ENCODE results near the gene ATMIN. TPM values are rescaled to one million over a fixed set of nuclear protein-coding genes. Genes with fewer than 3 reads are reported as not detected.
A peak's percentile ranks its signal among the peaks of the same experiment; 100 is the strongest.

ATMIN gene
- total RNA-seq, 1 experiment from 2014 or later, result 59.6 TPM

- DNase-seq (ENCODE audit: low spot score), result no peak
- in situ Hi-C loops (cut with HindIII; ENCODE audit: low sequenced_read_pairs), result no loop called here
Observed at GRCh38 chr16:81053761-81054160, 18.1 kb downstream of the ATMIN start.

- peak; percentile 70 for DNase-seq (ENCODE audit: low spot score)
- in situ Hi-C loops (cut with HindIII; ENCODE audit: low sequenced_read_pairs), result no loop called here
Observed at GRCh38 chr16:81060576-81061306, 25.1 kb downstream of the ATMIN start.

- DNase-seq (ENCODE audit: low spot score), result peak; percentile 49
- in situ Hi-C loops (cut with HindIII; ENCODE audit: low sequenced_read_pairs), result no loop called here
Observed at GRCh38 chr16:81061307-81061640, 25.6 kb downstream of the ATMIN start.

- no peak for DNase-seq (ENCODE audit: low spot score)
- in situ Hi-C loops (cut with HindIII; ENCODE audit: low sequenced_read_pairs), result no loop called here
Observed at GRCh38 chr16:81061871-81062608, 26.4 kb downstream of the ATMIN start.

- in situ Hi-C loops (cut with HindIII; ENCODE audit: low sequenced_read_pairs), result no loop called here
- DNase-seq (ENCODE audit: low spot score), result no peak
Observed at GRCh38 chr16:81066681-81067080, 31.0 kb downstream of the ATMIN start.

- in situ Hi-C loops (cut with HindIII; ENCODE audit: low sequenced_read_pairs), result no loop called here
- DNase-seq (ENCODE audit: low spot score), result no peak
Observed at GRCh38 chr16:81067166-81067565, 31.5 kb downstream of the ATMIN start.

GRCh38 chr16:81069063-81069462 is 33.4 kb downstream of the ATMIN start:
- DNase-seq (ENCODE audit: low spot score), result no peak
- in situ Hi-C loops (cut with HindIII; ENCODE audit: low sequenced_read_pairs), result no loop called here

GRCh38 chr16:81070979-81071378 is 35.3 kb downstream of the ATMIN start:
- in situ Hi-C loops (cut with HindIII; ENCODE audit: low sequenced_read_pairs), result no loop called here
- no peak for DNase-seq (ENCODE audit: low spot score)

- DNase-seq (ENCODE audit: low spot score), result no peak
- in situ Hi-C loops (cut with HindIII; ENCODE audit: low sequenced_read_pairs), result no loop called here
Observed at GRCh38 chr16:81071805-81072204, 36.2 kb downstream of the ATMIN start.

- in situ Hi-C loops (cut with HindIII; ENCODE audit: low sequenced_read_pairs), result no loop called here
- no peak for DNase-seq (ENCODE audit: low spot score)
Observed at GRCh38 chr16:81073560-81074330, 38.1 kb downstream of the ATMIN start.

GRCh38 chr16:81076566-81077075 is 41.0 kb downstream of the ATMIN start:
- in situ Hi-C loops (cut with HindIII; ENCODE audit: low sequenced_read_pairs), result no loop called here

GRCh38 chr16:81077076-81077940 is 41.7 kb downstream of the ATMIN start, which contains the start of gene C16orf46:
Gene C16orf46 (minus strand): TSS chr16:81077238. CDS start chr16:81063955, 13,283 bp downstream.
- DNase-seq (ENCODE audit: low spot score), result peak; percentile 98
- in situ Hi-C loops (cut with HindIII; ENCODE audit: low sequenced_read_pairs), result no loop called here

More at GRCh38 chr16:81076566-81077075, 41.0 kb downstream of the ATMIN start:
- peak; percentile 94 for DNase-seq (ENCODE audit: low spot score)

- DNase-seq (ENCODE audit: low spot score), result peak; percentile 15
- in situ Hi-C loops (cut with HindIII; ENCODE audit: low sequenced_read_pairs), result loop anchor here (5.0 kb wide), 1 partner anchor 48 kb away; no protein-coding TSS in a partner anchor
Observed at GRCh38 chr16:81080233-81080632, 44.6 kb downstream of the ATMIN start.

- DNase-seq (ENCODE audit: low spot score), result no peak
- in situ Hi-C loops (cut with HindIII; ENCODE audit: low sequenced_read_pairs), result loop anchor here (5.0 kb wide), 1 partner anchor 49 kb away; no protein-coding TSS in a partner anchor
Observed at GRCh38 chr16:81081014-81081413, 45.4 kb downstream of the ATMIN start.

- in situ Hi-C loops (cut with HindIII; ENCODE audit: low sequenced_read_pairs), result no loop called here
- no peak for DNase-seq (ENCODE audit: low spot score)
Observed at GRCh38 chr16:81088836-81089235, 53.2 kb downstream of the ATMIN start.

GRCh38 chr16:81094771-81095251 is 59.2 kb downstream of the ATMIN start:
- in situ Hi-C loops (cut with HindIII; ENCODE audit: low sequenced_read_pairs), result no loop called here
- DNase-seq (ENCODE audit: low spot score), result peak; percentile 9

- in situ Hi-C loops (cut with HindIII; ENCODE audit: low sequenced_read_pairs), result no loop called here
- no peak for DNase-seq (ENCODE audit: low spot score)
Observed at GRCh38 chr16:81095653-81095952, 60.0 kb downstream of the ATMIN start.

- in situ Hi-C loops (cut with HindIII; ENCODE audit: low sequenced_read_pairs), result no loop called here
- peak; percentile 99 for DNase-seq (ENCODE audit: low spot score)
Observed at GRCh38 chr16:81095953-81096714, 60.5 kb downstream of the ATMIN start, which contains the start of gene GCSH. Gene GCSH (minus strand): TSS chr16:81096395. CDS start chr16:81096278, 117 bp downstream.
